Epithelial cell of proximal tubule (primary cell): ENCODE data around the gene SHROOM3. TPM values are rescaled to one million over a fixed set of nuclear protein-coding genes. Genes with fewer than 3 reads are reported as not detected.
A peak's percentile ranks its signal among the peaks of the same experiment; 100 is the strongest.

ENCODE experiments used
- DNase-seq: peaks from one replicate; pipeline ENCODE4 v3.0.0-alpha.2; 2011; ENCODE audit warnings: low read depth
- H3K4me3 ChIP-seq: 2 replicates; pipeline ENCODE4 v1.5.1; 2011; ENCODE audit warnings: low read depth, mild to moderate bottlenecking, low read length
- total RNA-seq: library from RNA; depleted of rRNA; stranded (reverse); fragments of >200 nt; gene quantifications from 2 replicates; pipeline ENCODE4 v1.2.3, GENCODE V29; 2015
- TF ChIP-seq, protein P1 (sequence below): conservative IDR thresholded peaks from 2 replicates; pipeline ENCODE4 v1.5.1; 2012; ENCODE audit warnings: low read depth, mild to moderate bottlenecking, low read length

SHROOM3 gene
- total RNA-seq, 1 donor from 2014 or later, result 109 TPM

DNA sequence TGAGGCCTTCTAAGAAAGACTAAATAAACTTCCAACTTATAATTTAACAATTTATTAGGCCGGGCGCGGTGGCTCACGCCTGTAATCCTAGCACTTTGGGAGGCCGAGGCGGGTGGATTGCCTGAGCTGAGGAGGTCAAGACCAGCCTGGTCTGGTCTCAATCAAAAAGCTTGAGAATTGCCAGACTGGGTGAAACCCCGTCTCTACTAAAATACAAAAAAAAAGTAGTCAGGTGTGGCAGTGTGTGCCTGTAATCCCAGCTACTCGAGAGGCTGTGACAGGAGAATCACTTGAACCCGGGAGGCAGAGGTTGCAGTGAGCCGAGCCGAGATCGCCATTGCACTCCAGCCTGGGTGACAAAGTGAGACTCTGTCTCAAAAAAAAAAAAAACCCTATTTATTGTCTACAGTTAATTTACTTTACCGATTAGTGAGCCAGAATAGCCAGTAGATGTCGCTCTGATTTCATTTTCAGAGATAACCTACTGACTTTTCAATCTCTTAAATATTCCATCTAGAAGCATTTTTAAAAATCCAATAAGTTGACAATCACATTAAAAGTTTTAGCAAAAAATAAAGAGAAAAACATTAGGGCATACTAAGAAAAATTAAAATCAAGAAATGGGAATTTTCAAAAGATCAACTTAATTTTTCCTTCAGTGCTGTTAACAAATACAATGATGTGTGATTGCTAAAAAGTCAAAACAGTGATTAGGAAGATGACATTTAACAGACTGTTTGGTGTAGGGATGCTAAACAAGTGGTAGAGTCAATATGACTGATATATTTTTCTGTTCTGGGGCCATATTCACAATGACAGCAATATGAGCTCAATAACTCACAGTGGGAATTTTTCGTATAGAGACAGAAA lies 4.3 kb upstream of the SHROOM3 start:
- TF ChIP-seq, protein P1, sequence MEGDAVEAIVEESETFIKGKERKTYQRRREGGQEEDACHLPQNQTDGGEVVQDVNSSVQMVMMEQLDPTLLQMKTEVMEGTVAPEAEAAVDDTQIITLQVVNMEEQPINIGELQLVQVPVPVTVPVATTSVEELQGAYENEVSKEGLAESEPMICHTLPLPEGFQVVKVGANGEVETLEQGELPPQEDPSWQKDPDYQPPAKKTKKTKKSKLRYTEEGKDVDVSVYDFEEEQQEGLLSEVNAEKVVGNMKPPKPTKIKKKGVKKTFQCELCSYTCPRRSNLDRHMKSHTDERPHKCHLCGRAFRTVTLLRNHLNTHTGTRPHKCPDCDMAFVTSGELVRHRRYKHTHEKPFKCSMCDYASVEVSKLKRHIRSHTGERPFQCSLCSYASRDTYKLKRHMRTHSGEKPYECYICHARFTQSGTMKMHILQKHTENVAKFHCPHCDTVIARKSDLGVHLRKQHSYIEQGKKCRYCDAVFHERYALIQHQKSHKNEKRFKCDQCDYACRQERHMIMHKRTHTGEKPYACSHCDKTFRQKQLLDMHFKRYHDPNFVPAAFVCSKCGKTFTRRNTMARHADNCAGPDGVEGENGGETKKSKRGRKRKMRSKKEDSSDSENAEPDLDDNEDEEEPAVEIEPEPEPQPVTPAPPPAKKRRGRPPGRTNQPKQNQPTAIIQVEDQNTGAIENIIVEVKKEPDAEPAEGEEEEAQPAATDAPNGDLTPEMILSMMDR, result peak; percentile 70
- H3K4me3 ChIP-seq, result no peak overlapping the region
- DNase-seq, result no peak

DNA sequence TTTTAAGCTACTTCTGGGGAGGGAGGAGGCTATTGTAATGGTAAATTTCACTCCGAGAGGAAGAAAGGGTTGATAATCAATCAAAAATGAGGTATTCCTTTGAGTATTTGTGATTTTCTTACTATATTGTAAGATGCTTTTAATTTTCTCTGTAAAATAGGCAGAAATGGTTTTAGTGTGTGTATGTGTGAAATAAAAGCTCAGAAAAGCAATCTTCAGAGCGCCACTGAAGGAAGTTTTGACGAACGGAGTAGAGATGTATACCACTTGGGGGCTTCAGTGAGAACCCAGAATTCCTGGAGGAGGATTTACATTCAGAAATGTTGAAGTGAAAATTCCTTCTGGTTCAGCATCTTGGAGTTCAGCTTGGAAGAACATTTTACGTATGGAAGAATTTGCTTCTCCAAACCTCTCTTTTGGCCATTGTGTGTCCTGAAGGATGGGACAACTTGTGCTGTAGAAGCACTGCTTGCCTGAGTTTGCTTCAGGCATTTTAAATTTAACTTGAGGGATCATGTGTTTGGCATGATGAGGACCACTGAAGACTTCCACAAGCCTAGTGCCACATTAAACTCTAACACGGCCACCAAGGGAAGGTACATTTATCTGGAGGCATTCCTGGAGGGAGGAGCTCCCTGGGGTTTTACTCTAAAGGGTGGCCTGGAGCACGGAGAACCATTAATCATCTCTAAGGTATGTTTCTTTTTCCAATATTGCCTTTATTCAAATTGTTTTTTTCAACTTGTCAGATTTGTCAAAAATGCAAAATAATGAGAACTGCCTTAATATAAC lies 695 bp downstream of the SHROOM3 start:
- DNase-seq, result no peak
- peak overlapping the region; percentile 42 for H3K4me3 ChIP-seq
- TF ChIP-seq, protein P1, result no peak

- no peak for DNase-seq
- TF ChIP-seq, protein P1, result no peak
Measured at GRCh38 chr4:76439491-76439890, 4.5 kb downstream of the SHROOM3 start.

GRCh38 chr4:76441881-76442280 lies 6.9 kb downstream of the SHROOM3 start:
- H3K4me3 ChIP-seq, result no peak overlapping the region
- TF ChIP-seq, protein P1, result no peak
- no peak for DNase-seq

More at GRCh38 chr4:76439491-76439890, 4.5 kb downstream of the SHROOM3 start:
- no peak overlapping the region for H3K4me3 ChIP-seq

DNA sequence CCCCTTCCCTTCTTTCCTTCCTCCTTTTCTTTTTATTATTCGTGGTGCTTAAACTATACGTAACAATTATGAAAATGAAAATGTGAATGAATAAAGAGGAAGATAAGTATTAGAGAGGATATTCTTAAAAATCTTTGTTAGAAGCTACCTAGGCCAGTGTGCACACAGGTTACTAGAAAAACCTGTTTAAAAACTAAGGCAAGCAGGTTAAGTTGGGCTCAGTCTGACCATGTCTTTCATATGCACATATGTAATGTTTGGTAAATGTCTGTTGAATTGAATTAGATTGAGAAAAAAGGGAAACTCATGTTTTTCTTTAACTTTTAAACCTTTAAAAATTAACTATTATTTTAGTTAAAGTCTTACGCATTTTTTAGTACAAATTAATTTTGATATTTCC lies 7.8 kb downstream of the SHROOM3 start:
- H3K4me3 ChIP-seq, result no peak overlapping the region
- DNase-seq, result no peak
- TF ChIP-seq, protein P1, result no peak

GRCh38 chr4:76443376-76443775 lies 8.3 kb downstream of the SHROOM3 start:
- no peak for DNase-seq
- TF ChIP-seq, protein P1, result no peak

More at GRCh38 chr4:76443376-76443775, 8.3 kb downstream of the SHROOM3 start:
- no peak overlapping the region for H3K4me3 ChIP-seq
